GM18868 (cell line): ENCODE data around the gene LRRC32.

Experiments
- ATAC-seq: cut with Tn5 transposase; IDR thresholded peaks from one replicate; pipeline ENCODE4 v1.9.1; 2021; ENCODE audit warnings: mild to moderate bottlenecking, moderate library complexity; ENCODE audit not compliant: unreplicated experiment

Gene LRRC32

GRCh38 chr11:76682106-76682505 is 11.6 kb upstream of the LRRC32 start:
- ATAC-seq = no peak

DNA sequence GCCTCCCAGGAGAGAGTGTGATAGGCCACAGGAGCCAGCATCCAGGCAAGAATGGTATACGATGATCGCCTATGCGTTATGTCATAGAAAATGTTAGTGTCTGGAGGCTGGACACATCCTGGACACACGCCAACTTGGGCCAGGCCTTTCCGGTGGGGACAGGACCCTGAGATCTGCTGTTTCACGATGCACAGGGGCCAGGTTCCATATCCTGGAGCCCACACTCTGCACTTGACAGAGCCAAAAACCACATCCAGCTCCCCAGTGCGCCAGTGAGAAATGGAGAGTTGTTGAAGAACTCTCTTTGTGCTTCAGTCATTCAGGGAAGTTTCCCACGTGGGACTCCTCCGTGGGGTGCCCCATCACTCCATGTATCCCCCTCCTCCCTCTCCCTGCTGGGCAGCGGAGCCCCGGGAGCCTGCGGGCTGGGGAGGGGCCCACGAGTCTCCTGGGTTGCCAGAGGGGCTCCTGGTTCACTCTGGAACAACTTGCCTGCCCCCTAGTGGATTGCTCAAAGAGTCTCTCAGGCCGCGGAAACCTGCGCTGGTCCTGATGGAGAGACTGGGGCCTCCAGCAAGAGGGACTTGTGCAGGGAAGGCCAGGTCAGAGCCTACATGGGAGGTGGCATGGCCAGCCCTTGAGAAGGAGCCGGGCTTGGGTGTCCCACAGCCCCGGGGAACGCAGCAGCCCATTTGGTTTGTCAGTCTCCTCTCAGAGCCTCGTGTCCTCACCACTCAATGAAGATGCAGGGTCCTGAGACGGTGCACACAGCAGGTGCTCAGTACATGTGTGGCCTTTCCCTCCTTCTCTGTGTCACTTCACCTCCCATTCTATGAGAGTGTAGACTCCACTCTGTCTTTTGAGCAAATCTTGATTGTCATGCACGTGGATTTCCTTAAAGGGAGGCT is 10.2 kb upstream of the LRRC32 start:
- ATAC-seq = peak; percentile 58

- ATAC-seq = no peak
These were observed 7.8 kb upstream of the LRRC32 start for GRCh38 chr11:76678321-76678720.

DNA sequence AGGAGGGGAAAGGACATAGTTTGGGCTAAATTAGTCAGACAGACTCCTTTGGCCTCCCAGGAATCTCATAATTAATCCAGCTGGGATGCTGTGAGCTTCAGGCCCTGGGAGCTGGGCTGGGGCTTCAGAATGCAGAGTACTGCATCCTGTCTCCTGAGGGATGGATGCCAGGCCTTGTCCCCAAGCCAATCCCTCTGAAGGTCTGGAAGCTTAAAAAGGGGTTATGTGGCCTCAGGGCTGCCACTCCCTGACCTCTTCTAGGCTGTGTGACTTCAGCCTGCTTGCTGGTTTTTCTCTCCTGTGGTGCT is 6.9 kb upstream of the LRRC32 start:
- no peak for ATAC-seq

- no peak for ATAC-seq
These were observed 6.3 kb upstream of the LRRC32 start for GRCh38 chr11:76676636-76677457.

DNA sequence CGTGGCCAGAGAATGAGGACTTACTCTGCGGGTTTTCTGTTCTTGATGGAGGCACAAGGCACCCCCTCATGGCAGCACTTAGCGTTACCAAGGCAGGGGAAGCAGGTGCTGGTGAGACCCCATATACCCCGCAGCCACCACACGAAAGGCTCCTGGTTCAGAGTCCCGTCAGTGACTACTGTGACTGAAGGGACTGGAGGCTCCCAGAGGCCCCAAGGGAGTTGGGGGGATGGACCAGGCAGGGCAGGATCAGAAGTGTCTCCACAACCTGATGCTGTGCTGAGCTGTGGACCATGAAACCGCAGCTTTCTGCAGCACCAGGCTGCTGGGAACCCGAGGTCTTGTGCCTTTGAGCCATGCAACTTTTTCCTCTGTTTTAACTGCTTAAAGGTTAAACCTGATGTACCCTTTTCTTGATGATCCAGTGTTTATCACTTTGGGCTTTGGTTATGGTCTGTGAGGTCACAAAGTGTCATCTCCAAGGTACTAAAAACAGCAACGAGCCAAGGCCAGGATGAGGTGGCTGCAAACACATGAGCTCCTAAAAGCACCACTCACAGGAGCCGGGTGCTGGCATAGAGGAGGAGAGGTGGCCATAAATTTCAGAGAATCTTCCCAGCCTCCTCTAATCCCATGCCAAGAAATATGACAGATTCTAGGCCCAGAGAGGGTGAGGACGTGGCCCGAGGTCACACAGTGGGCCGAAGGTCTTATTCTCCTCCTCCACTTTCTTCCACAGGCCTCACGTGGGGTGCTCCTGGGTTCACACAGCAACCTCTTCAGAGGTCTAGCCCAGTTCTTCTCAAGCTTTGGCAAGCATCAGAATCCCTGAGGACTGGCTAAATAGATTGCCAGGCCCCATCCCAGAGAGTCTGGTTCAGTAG is 4.2 kb upstream of the LRRC32 start:
- ATAC-seq = peak; percentile 35

DNA sequence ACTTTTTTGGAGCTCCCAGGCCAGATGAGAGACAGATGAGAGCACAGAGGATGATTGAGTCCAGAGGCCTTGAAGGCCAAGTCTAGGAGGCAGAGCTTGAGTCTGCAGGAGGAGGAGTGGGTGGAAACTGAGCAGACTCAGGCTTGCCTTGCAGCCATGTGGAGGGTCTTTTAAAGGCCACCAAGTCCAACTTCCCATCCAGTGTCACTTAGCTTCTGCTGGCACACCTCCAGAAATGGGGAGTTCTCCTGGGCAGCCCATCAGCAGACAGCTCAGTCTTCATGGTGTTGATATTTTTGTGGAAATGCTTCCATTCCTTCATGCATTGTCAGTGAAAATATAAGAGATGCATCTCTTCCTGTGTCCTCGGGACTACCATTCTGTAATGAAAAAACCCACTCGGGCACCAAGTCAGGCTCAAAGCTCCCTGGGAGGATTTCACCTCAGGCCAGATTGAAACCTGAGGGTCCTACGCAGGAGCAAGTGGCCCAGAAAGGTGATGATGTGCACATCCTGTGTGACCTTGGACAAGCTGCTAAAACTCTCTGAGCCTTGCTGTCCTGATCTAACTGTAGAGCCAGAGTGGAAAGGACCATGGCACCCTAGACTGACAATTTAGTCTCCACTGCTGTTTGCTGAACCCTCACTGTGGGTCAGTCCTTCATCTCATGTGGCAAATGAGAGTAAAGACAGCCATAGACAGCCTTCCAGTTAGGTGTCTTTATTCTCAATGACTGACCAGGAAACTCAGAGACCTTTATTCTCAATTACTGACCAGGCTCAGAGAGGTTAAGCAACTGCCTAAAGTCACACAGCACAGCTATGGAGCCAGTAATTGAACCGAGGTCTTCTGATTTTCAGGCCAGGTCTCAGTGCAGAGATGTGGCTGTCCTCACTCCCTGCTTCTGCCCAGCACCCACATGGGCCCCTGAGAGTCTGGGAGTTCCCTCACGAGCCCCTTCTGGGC is 2.9 kb upstream of the LRRC32 start:
- ATAC-seq = no peak

DNA sequence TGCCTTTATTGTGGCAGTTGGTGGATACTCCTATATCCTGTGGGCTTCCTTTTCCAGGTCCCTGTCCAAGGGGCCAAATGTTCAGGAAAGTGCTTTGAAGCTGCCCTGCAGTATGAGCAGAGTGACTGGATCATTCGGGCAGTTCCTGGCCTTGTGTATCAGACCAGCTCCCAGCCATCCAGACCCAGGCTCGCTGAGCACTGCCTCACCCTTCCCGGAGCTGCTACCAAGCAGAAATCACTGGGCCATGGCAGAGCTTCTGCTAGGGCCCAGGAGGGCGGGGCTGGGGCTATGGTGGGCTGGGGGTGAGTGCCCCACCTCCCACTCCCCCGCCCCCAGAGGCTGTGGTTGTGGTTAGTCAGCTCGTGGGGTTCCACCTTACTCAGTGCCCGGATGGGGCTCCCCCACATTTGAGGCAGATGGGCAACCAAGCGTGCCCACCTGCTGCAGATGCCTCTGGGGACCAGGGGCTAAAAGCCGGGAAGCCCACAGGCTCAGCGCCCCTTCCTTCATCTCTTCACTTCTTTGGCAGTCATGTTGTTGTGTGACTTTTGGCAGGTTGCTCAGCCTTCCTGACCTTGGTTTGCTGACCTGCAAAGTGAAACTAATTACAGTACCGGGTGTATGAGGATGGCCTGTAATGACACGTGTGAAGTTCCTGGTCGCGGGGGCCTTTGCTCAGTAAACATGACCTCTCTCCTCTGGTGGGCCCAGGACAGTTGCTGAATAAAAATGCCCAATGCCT is 2.1 kb upstream of the LRRC32 start:
- peak; percentile 68 for ATAC-seq

DNA sequence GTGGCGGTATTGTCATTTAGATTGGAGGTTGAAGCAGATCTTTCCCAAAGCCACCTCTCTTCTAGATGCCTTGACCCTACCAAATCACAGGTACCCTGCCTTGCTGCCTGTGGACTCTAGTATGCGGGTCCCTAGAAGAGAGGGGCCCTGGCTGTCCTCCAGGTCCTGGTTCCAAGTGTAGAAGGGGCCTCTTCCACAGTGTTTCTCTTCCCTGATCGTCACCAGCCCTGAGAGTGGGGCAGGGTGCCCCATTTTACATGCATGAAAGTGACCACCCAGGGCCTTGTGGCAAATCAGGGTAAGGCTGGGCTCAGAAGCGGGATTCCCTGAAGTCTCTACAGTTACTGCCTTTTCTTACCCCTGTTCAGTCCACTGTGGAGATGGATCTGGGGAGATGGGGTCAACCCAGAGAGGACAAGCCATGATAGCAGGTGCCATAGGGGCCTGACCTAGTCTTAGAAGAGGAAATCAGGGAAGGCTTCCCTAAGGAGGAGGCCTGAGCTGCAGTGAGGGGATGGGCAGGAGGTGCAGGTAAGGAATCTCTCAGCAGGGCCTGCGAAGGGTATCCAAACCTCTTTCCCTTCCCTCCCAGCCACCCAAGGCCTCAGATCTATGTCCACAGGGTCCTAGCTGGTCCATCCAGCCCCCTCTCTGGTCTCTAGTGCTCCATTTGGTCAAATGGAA is 1.2 kb upstream of the LRRC32 start:
- ATAC-seq = no peak

DNA sequence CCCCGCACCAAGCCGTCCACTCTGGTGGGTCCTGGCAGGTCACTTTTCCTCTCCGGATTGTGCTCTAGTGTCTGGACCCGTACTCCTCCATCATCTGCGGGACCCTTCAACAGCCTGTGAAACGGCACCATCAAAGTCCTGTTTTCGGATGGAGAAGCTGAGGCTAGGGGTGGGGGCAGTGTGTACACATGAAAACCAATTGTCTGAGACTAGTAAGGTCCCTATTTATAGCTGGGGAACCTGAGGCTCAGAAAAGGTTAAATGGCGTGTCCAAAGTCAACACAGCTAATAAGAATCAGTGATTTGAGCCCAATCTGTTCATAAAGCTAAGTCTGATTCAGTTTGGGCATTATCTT is 668 bp upstream of the LRRC32 start:
- ATAC-seq = no peak

GRCh38 chr11:76669901-76670484 is 554 bp downstream of the LRRC32 start:
- no peak for ATAC-seq

GRCh38 chr11:76668362-76669155 is 2.0 kb downstream of the LRRC32 start:
- no peak for ATAC-seq

DNA sequence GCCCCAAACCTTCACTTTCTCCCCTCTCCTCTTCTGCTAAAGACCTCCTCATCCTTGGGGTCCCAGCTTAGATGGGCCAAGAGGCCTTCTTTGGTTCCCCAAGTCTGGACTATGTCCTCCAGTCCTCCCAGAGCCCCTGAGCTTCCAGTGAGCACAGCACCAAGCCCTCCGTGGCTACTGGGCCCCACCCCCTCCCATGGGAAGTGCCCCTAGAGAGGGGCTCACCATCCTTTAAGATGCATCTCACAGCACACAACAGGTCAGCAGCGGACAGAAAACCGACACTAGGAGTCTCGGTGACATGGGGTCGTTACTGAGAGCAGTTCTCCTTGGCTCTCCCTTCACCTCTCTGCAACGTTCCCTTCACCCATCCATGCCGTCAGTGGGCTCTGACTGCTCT is 2.7 kb downstream of the LRRC32 start:
- no peak for ATAC-seq

GRCh38 chr11:76667271-76667818 is 3.2 kb downstream of the LRRC32 start:
- ATAC-seq = no peak

DNA sequence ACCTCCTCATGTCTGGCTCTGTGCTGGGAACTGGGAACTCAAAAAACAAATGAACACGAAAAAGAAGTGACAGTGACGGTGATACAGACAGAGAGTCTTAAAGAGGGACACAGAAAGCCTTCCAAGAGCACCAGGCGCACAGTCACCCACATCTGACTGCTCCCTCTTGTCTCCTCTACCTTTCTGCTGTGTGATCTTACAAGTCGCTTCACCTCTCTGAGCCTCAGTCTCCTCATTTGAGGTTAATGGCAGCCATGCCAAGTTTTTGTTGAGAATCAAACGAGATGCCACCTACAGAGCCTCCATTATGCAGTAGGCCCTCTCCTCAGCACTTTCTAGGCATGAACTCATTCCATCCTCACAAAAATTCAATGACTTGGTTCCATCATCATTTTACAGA is 3.7 kb downstream of the LRRC32 start:
- ATAC-seq = no peak

DNA sequence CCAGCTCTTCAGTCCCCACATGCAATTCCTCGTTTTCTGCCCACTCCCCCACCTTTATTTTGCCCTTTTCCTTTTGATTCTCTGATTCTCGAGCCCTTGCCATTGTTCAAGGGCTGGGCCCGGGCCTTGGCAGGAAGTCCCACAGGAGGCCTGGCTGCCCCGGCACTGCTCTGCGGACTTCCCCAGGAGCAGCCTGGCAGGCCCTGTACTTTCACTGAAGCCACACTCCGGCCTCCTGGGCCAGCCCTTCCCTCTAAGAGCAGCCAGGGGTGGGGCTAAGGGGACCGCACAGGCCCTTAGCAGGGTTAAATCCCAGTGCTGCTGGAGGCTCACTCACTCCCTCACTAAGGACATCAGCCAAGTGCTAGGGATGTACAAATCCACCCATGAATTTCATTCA is 4.1 kb downstream of the LRRC32 start:
- peak; percentile 76 for ATAC-seq

DNA sequence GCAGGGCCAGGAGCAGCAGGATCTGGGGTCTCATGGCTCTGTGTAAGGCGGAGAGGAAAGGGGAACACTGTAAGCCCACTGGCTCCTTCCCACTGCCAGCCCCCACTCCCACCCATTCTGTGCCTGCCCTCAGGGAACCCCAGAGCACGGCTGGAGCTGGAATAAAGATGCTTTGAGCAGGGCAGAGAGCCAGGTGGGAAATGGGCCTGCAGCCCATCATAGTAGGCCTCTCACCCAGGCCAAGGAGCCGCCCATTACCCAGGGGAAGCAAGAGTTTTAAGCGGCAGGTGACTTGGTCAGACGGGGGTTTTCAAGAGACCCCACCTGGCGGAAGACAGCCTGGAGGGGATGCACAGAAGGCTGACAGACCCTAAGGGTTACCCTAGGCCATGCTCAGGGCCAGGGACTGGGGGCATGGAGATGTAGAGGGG is 4.6 kb downstream of the LRRC32 start:
- ATAC-seq = no peak
